BLaER1 (cell line): ENCODE data around the gene SLC44A4.
A peak's percentile ranks its signal among the peaks of the same experiment; 100 is the strongest.

Experiments
- H3K27ac ChIP-seq: shearing (Covaris generic); formaldehyde crosslinking; 2 replicates; pipeline ENCODE4 v1.8.1; 2022
- H3K27me3 ChIP-seq: shearing (Covaris generic); formaldehyde crosslinking; 2 replicates; pipeline ENCODE4 v1.8.1; 2022
- H3K36me3 ChIP-seq: shearing (Covaris generic); formaldehyde crosslinking; 2 replicates; pipeline ENCODE4 v1.8.1; 2022
- H3K4me1 ChIP-seq: shearing (Covaris generic); formaldehyde crosslinking; 2 replicates; pipeline ENCODE4 v1.8.1; 2022
- H3K4me2 ChIP-seq: shearing (Covaris generic); formaldehyde crosslinking; 2 replicates; pipeline ENCODE4 v1.8.1; 2022
- H3K4me3 ChIP-seq: shearing (Covaris generic); formaldehyde crosslinking; 2 replicates; pipeline ENCODE4 v1.8.1; 2022
- H3K9ac ChIP-seq: shearing (Covaris generic); formaldehyde crosslinking; 2 replicates; pipeline ENCODE4 v1.8.1; 2022
- H3K9me3 ChIP-seq: shearing (Covaris generic); formaldehyde crosslinking; 2 replicates; pipeline ENCODE4 v1.8.1; 2022
- H4K20me1 ChIP-seq: shearing (Covaris generic); formaldehyde crosslinking; 2 replicates; pipeline ENCODE4 v1.8.1; 2022
- Cebpa-rat ChIP-seq: shearing (Covaris generic); IDR thresholded peaks from 2 replicates; pipeline ENCODE4 v1.8.1; 2022

The SLC44A4 gene

DNA sequence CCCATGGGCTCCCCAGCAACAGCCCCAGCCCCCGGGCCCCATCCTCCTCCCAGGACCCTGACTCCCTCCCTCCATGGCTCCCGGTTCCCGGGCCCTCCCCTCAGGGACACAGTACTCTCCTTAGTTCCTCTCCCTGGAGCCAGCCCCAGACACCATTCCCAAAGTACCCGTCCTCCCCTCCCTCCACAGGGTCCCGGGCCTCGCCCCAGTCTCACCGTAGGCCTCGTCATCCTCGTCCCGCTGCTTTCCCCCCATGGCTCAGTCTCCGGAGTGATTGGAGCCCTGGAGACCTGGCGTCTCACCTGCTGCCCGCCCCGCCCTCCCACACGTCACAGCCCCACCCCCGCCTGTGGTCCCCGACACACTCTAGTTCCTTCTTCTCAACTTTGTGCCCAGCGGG, at the start of gene SLC44A4:
SLC44A4 (minus strand) TSS at position 272 of the 400 bp plus-strand sequence; CDS start at position 255, 17 bp downstream.
- H3K27ac ChIP-seq: 0 out of 2 replicates have a peak within 1 kb of the TSS, but pooled peaks have one; percentile 9
- no peak within 1 kb of the TSS for H3K9ac ChIP-seq
- H3K4me3 ChIP-seq: no peak within 1 kb of the TSS
- peaks cover 12% of the 10 kb centered on the region for H3K4me1 ChIP-seq
- H4K20me1 ChIP-seq: peaks cover 19% of the 10 kb centered on the region; the same call in 1 of the 2 replicates
- no peaks in the 10 kb centered on the region for H3K27me3 ChIP-seq
- no peaks in the 10 kb centered on the region for H3K9me3 ChIP-seq
- H3K36me3 ChIP-seq: peaks cover 48% of the 10 kb centered on the region
- TF ChIP-seq Cebpa-rat: no peak
- H3K4me2 ChIP-seq: no peak within 1 kb of the TSS

DNA sequence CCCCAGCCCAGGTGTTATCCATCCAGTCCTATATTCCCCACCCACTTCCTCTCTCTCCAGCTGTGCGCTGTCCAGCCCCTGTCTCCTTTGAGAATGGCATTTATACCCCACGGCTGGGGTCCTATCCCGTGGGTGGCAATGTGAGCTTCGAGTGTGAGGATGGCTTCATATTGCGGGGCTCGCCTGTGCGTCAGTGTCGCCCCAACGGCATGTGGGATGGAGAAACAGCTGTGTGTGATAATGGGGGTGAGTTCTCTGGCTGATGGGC, 49.8 kb upstream of the SLC44A4 start:
- H3K4me1 ChIP-seq: no peaks in the 10 kb centered on the region
- no peaks in the 10 kb centered on the region for H4K20me1 ChIP-seq
- H3K27ac ChIP-seq: no peak overlapping the region
- no peaks in the 10 kb centered on the region for H3K9me3 ChIP-seq
- H3K9ac ChIP-seq: no peak overlapping the region
- H3K4me3 ChIP-seq: no peak overlapping the region
- H3K4me2 ChIP-seq: no peak overlapping the region
- TF ChIP-seq Cebpa-rat: no peak
- no peaks in the 10 kb centered on the region for H3K36me3 ChIP-seq
- H3K27me3 ChIP-seq: no peaks in the 10 kb centered on the region

DNA sequence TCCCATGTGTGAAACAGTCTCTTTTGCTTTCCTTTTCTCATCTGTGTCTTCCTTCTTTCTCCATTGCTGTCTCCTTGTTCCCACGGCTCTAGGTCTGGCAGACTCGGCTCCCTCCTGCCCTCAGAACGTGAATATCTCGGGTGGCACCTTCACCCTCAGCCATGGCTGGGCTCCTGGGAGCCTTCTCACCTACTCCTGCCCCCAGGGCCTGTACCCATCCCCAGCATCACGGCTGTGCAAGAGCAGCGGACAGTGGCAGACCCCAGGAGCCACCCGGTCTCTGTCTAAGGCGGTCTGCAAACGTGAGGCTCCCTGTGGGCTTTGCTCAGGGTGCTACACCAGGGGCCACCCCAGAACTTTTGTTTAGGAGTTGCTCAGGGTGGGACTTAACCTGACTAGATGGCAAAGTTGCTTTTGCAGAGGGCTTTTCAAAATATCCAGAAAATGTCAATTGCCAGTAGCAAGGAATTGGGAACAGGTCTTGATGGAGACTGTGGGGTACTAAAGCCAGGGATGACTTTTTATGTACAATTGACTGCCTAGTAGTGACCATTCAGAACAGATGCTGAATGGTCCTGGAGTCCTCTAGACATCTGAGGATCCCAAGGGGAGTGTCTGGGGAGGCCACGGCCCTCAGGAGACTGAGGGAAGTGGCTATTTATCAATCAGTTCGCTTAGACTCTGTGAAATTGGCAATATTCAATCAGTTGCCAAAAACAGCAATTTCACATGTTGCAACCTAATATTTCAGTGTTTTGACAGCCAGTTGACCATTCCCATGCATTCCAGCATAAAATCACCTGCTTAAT, 49.3 kb upstream of the SLC44A4 start:
- Histone ChIP-seq H3K9me3 (no peaks in the 10 kb centered on the region), H3K4me2 (no peak overlapping the region), H3K9ac (no peak overlapping the region), H3K4me3 (no peak overlapping the region), H3K4me1 (no peaks in the 10 kb centered on the region), H3K27ac (no peak overlapping the region), H4K20me1 (no peaks in the 10 kb centered on the region), H3K27me3 (no peaks in the 10 kb centered on the region), H3K36me3 (no peaks in the 10 kb centered on the region)
- TF ChIP-seq Cebpa-rat: no peak

DNA sequence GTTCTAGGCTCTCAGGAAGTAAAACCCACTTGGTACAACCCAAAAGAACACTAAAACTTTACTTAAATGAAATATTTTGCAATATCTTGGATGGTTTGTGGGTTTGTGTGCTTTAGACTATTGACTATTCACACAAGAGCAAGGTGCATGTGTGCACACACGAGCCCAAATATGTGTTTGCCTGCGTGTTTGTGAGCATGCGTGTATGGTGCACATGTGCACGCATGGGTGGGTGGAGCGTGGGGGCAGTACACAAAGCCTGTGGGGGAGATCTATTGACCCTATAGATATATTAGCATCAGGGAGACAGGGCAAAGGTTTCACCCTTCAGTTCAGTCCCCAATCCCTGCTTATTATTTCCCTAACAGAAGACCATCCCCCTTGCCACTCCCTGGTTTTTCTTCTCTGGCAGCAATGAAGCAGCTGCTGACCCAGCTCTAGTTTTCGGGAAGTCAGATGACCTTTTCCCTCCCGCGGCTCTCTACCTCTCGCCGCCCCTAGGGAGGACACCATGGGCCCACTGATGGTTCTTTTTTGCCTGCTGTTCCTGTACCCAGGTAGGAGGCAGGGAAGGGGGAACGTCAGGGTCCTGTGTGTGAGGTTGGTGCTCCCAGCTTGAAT, 48.6 kb upstream of the SLC44A4 start, which contains the start of gene C2:
C2 (plus strand) TSS at position 476 of the 621 bp plus-strand sequence; CDS start at position 512, 36 bp downstream.
- no peaks in the 10 kb centered on the region for H3K36me3 ChIP-seq
- H4K20me1 ChIP-seq: no peaks in the 10 kb centered on the region

DNA sequence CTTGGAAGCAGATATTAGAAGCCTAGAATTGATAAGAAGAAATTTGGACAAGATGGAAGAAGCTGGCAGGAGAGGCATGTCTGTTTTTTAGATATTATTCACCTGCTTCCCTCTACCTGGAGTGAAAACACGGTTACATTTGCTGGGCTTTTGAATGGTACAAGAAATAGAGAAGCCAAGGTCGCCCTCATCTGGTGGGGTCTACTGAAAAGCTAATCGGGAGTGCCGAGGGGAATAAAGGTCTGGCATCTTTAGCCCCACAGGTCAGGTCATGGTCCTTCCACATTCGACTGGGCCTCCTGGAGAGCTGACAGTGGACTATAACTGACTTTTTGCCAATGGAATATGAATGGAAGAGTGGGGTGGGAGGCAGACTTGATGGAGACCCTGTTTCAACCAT, 44.1 kb upstream of the SLC44A4 start:
- no peak for TF ChIP-seq Cebpa-rat
- no peak overlapping the region for H3K9ac ChIP-seq
- no peaks in the 10 kb centered on the region for H3K27me3 ChIP-seq
- H3K9me3 ChIP-seq: no peaks in the 10 kb centered on the region
- H3K4me1 ChIP-seq: no peaks in the 10 kb centered on the region
- H3K36me3 ChIP-seq: no peaks in the 10 kb centered on the region
- no peak overlapping the region for H3K4me3 ChIP-seq
- H3K4me2 ChIP-seq: no peak overlapping the region
- no peaks in the 10 kb centered on the region for H4K20me1 ChIP-seq
- H3K27ac ChIP-seq: no peak overlapping the region

More for the DNA sequence above, 48.6 kb upstream of the SLC44A4 start, which contains the start of gene C2:
- Histone ChIP-seq H3K4me2 (no peak within 1 kb of the TSS), H3K4me1 (no peaks in the 10 kb centered on the region), H3K27ac (no peak within 1 kb of the TSS), H3K27me3 (no peaks in the 10 kb centered on the region), H3K4me3 (no peak within 1 kb of the TSS), H3K9ac (no peak within 1 kb of the TSS), H3K9me3 (no peaks in the 10 kb centered on the region)
- TF ChIP-seq Cebpa-rat: no peak

DNA sequence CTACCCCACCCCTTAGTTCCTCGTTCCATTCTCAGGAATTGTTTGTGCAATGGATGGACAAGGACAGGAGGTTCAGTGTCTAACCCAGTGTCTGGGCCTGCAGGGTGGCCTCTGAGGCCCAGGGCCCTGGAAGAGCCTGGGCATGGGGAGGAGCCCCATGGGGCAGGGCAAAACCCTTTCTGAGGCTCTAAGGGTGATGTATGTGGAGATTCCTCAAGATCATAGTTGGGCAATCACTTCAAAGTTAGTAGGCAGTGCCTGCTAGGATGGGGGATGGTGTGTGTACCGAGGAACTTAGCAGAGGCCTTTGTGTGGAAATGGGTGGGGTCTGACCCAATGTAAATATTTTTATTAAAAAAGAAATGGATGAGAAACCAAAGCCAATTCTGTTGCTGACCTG, 42.0 kb upstream of the SLC44A4 start:
- Histone ChIP-seq H3K9ac (no peak overlapping the region), H3K4me1 (no peaks in the 10 kb centered on the region), H3K4me3 (no peak overlapping the region), H3K36me3 (no peaks in the 10 kb centered on the region), H3K27ac (no peak overlapping the region), H3K4me2 (no peak overlapping the region), H3K27me3 (no peaks in the 10 kb centered on the region), H3K9me3 (no peaks in the 10 kb centered on the region), H4K20me1 (no peaks in the 10 kb centered on the region)
- no peak for TF ChIP-seq Cebpa-rat

DNA sequence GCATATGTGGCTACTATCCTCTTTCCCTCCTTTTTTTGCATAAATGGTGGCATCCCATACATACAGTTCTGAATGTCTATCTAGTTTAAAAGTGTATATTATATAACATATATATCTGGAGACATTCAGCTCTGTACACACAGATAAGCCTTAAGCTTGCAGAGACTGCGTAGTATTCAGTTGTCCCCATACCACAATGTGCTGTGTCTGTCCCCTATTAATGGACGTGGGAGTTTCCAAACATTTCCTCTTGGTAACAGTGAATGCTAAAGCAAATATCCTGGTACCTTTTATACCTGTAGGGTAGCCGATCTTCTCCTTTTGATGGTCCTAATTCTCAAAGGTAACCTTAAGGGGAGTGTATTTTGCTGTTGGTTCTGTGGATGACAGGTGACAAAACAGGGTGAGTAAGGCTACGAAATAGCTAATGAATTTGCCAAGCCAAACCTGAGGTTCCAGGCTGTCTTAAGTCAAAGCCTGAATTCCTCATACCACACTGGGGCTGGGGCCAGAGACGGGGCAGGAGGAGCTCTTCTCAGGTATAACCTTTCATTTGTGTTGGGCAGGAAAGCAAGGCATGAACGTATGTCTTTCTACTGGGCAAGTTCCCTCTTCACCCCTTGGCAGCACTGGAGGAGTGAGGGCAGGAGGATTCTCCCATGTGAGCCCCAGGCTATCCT, 41.0 kb upstream of the SLC44A4 start:
- no peak overlapping the region for H3K27ac ChIP-seq
- H3K27me3 ChIP-seq: no peaks in the 10 kb centered on the region
- H3K36me3 ChIP-seq: no peaks in the 10 kb centered on the region
- H3K4me1 ChIP-seq: no peaks in the 10 kb centered on the region
- H3K9me3 ChIP-seq: no peaks in the 10 kb centered on the region
- no peaks in the 10 kb centered on the region for H4K20me1 ChIP-seq
- no peak overlapping the region for H3K9ac ChIP-seq
- no peak overlapping the region for H3K4me3 ChIP-seq
- TF ChIP-seq Cebpa-rat: no peak
- H3K4me2 ChIP-seq: no peak overlapping the region

DNA sequence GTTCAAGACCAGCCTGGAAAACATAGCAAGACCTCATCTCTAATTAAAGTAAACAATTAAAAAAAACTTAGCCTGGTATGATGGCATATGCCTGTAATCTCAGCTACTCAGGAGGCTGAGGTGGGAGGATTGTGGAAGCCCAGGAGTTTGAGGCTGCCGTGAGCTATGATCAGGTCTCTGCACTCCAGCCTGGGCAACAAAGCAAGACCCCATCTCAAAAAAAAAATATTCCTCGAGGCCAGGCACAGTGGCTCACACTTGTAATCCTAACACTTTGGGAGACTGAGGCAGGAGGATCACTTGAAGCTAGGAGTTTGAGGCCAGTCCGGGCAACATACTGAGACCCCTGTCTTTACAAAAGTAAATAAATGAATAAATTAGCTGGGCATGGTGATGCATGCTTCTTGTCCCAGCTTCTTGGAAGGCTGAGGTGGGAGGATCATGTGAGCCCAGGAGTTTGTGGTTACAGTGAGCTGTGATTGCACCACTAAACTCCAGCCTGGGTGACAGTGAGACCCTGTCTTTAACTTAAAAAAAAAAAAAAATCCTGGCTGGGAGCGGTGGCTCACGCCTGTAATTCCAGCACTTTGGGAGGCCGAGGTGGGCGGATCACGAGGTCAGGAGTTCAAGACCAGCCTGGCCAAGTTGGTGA, 39.4 kb upstream of the SLC44A4 start:
- no peaks in the 10 kb centered on the region for H3K36me3 ChIP-seq
- no peak overlapping the region for H3K9ac ChIP-seq
- no peaks in the 10 kb centered on the region for H3K9me3 ChIP-seq
- H3K27ac ChIP-seq: no peak overlapping the region
- no peaks in the 10 kb centered on the region for H3K4me1 ChIP-seq
- H3K27me3 ChIP-seq: no peaks in the 10 kb centered on the region
- no peak overlapping the region for H3K4me2 ChIP-seq
- no peak overlapping the region for H3K4me3 ChIP-seq
- TF ChIP-seq Cebpa-rat: no peak
- H4K20me1 ChIP-seq: no peaks in the 10 kb centered on the region

DNA sequence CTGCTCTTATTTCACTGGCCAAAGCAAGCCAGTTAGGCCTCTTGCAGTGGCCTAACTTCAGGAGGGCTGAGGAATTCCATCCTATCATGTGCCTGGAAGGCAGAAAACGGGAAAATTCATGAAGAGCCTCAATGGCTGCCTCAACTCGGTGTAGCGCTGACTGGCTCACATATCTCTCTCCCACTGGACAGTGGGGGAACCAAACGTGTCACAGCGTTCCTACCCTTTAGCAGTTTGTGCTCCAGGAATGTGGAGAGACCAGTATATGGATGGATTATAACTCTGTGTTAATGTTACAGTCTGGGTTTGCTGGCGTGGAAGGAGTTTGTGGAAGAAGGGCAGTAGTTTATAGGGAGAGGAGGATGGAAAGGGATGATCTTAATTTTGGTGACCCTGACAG, 37.0 kb upstream of the SLC44A4 start:
- H3K4me3 ChIP-seq: no peak overlapping the region
- H3K9me3 ChIP-seq: no peaks in the 10 kb centered on the region
- no peak overlapping the region for H3K4me2 ChIP-seq
- no peak overlapping the region for H3K9ac ChIP-seq
- H3K27me3 ChIP-seq: no peaks in the 10 kb centered on the region
- H3K27ac ChIP-seq: no peak overlapping the region
- H4K20me1 ChIP-seq: no peaks in the 10 kb centered on the region
- H3K4me1 ChIP-seq: no peaks in the 10 kb centered on the region
- TF ChIP-seq Cebpa-rat: no peak
- H3K36me3 ChIP-seq: no peaks in the 10 kb centered on the region
